CD14-positive monocyte (primary cell): ENCODE results near the gene HOXB3. TPM values are rescaled to one million over a fixed set of nuclear protein-coding genes. Genes with fewer than 3 reads are reported as not detected.
"Not testable (repeated sequence)": the region's sequence is repeated elsewhere in the genome, so short reads cannot be mapped to it uniquely, and the experiment has no call there.

ENCODE experiments used
- DNase-seq, 3 donors: peaks; one replicate each; pipeline ENCODE4 v3.0.0-alpha.2; 2011 to 2022
- H2AFZ ChIP-seq: 2 replicates; pipeline ENCODE4 v1.6.0; 2012; ENCODE audit warnings: mild to moderate bottlenecking, low read depth, low read length, inconsistent platforms; ENCODE audit not compliant: insufficient read depth, poor library complexity, severe bottlenecking
- H3K27ac ChIP-seq, 2 donors: 1 replicate in 1 of 2; 2 replicates in 1 of 2; pipeline ENCODE4 v1.5.1; 2012 to 2013; ENCODE audit warnings: low read length in 2 of 2, control low read depth in 1 of 2, inconsistent platforms in 1 of 2, low read depth in 1 of 2, mild to moderate bottlenecking in 1 of 2
- H3K27me3 ChIP-seq, 2 donors: one replicate each; pipeline versions ENCODE4 v1.6.0 to v1.6.1; 2011 to 2013; ENCODE audit warnings: low read length in 2 of 2; ENCODE audit not compliant: control insufficient read depth in 2 of 2, insufficient read depth in 2 of 2
- H3K36me3 ChIP-seq, 2 donors: replicated peaks in 1 of 2; 1 replicate in 1 of 2; 2 replicates in 1 of 2; pipeline versions ENCODE4 v1.5.1 to v1.6.1; 2012 to 2013; ENCODE audit warnings: low read length in 2 of 2, control low read depth in 1 of 2, inconsistent platforms in 1 of 2, mild to moderate bottlenecking in 1 of 2; ENCODE audit not compliant: insufficient read depth in 2 of 2, control insufficient read depth in 1 of 2
- H3K4me1 ChIP-seq, 2 donors: 1 replicate in 1 of 2; 2 replicates in 1 of 2; pipeline versions ENCODE4 v1.5.1 to v1.6.1; 2012 to 2013; ENCODE audit warnings: low read length in 2 of 2, control low read depth in 1 of 2, inconsistent platforms in 1 of 2, mild to moderate bottlenecking in 1 of 2, moderate library complexity in 1 of 2; ENCODE audit not compliant: insufficient read depth in 2 of 2, control insufficient read depth in 1 of 2
- H3K4me2 ChIP-seq: replicated peaks from 2 replicates; pipeline ENCODE3; 2012; ENCODE audit warnings: low read length, moderate library complexity, mild to moderate bottlenecking; ENCODE audit not compliant: poor library complexity, severe bottlenecking; ENCODE audit errors: extremely low read depth
- H3K4me3 ChIP-seq, 3 experiments: fragments of 200-600 bp in 1 of 3; sonication (generic) in 1 of 3; replicated peaks in 1 of 3; 1 replicate in 2 of 3; 2 replicates in 1 of 3; pipeline ENCODE4 v1.5.1; 2011 to 2013; ENCODE audit warnings: low read length in 3 of 3, mild to moderate bottlenecking in 3 of 3, control low read depth in 2 of 3, low read depth in 2 of 3, inconsistent platforms in 1 of 3, moderate library complexity in 1 of 3
- H3K79me2 ChIP-seq: 2 replicates; pipeline ENCODE4 v1.6.0; 2012; ENCODE audit warnings: mild to moderate bottlenecking, control low read depth, inconsistent platforms, low read length, moderate library complexity; ENCODE audit not compliant: insufficient read depth
- H3K9ac ChIP-seq: 2 replicates; pipeline ENCODE4 v1.6.0; 2017; ENCODE audit warnings: low read length, mild to moderate bottlenecking; ENCODE audit not compliant: insufficient read depth, poor library complexity, severe bottlenecking
- H3K9me3 ChIP-seq, 2 donors: replicated peaks in 1 of 2; 1 replicate in 1 of 2; 2 replicates in 1 of 2; pipeline versions ENCODE4 v1.5.1 to v1.6.1; 2012 to 2013; ENCODE audit warnings: low read length in 2 of 2, control low read depth in 1 of 2; ENCODE audit not compliant: control insufficient read depth in 1 of 2, insufficient read depth in 1 of 2
- H4K20me1 ChIP-seq: 2 replicates; pipeline ENCODE4 v1.6.0; 2012; ENCODE audit warnings: mild to moderate bottlenecking, low read length, control low read depth, moderate library complexity; ENCODE audit not compliant: insufficient read depth
- H3K27ac Mint-ChIP-seq, 7 donors: one replicate each; pipeline ENCODE4 v1.8.0; 2020; ENCODE audit warnings: mild to moderate bottlenecking in 7 of 7, mixed read lengths in 7 of 7, moderate library complexity in 6 of 7, inconsistent platforms in 2 of 7
- H3K27me3 Mint-ChIP-seq, 3 donors: one replicate each; pipeline ENCODE4 v1.8.0; 2021 to 2022; ENCODE audit warnings: low read depth in 3 of 3, mild to moderate bottlenecking in 3 of 3, mixed read lengths in 3 of 3, moderate library complexity in 3 of 3, inconsistent platforms in 1 of 3
- H3K36me3 Mint-ChIP-seq, 2 donors: one replicate each; pipeline ENCODE4 v1.8.0; 2020; ENCODE audit warnings: mixed read lengths in 2 of 2, inconsistent platforms in 1 of 2, mild to moderate bottlenecking in 1 of 2
- H3K4me1 Mint-ChIP-seq: one replicate; pipeline ENCODE4 v1.8.0; 2020; ENCODE audit warnings: mild to moderate bottlenecking, mixed read lengths
- H3K4me3 Mint-ChIP-seq, 2 donors: one replicate each; pipeline ENCODE4 v1.8.0; 2020; ENCODE audit warnings: mild to moderate bottlenecking in 2 of 2, mixed read lengths in 2 of 2, moderate library complexity in 1 of 2
- H3K9me3 Mint-ChIP-seq, 7 donors: one replicate each; pipeline ENCODE4 v1.8.0; 2020 to 2022; ENCODE audit warnings: mixed read lengths in 7 of 7, mild to moderate bottlenecking in 6 of 7, moderate library complexity in 6 of 7, inconsistent platforms in 2 of 7
- whole genome bisulfite sequencing: methylation state at CpG from one replicate; pipeline ENCODE4 v1.1.5; 2013; ENCODE audit warnings: missing lambda C conversion rate; ENCODE audit not compliant: insufficient coverage; 5-methylcytosine and 5-hydroxymethylcytosine counted together
- intact Hi-C, 2 donors: fragments of 100-400 bp; cut with micrococcal nuclease; formaldehyde crosslinking; loops; one replicate each; pipeline versions ENCODE4 v1.15.0 to v1.15.1; 2023
- polyA plus RNA-seq, 3 donors: library from polyadenylated mRNA; depleted of rRNA in 1 of 3; unstranded in 2 of 3; stranded (reverse) in 1 of 3; fragments of 300-500 nt in 2 of 3; fragments of >200 nt in 1 of 3; fragmentation: Illumina TruSeq in 2 of 3; gene quantifications; 1 replicate in 2 of 3; 2 replicates in 1 of 3; pipeline ENCODE4 v1.2.3, GENCODE V29; 2012 to 2021
- TF ChIP-seq, protein P1 (sequence below): fragments of 200-600 bp; IDR thresholded peaks from one replicate; pipeline ENCODE4 v1.8.0; 2022; ENCODE audit warnings: antibody characterized with exemption, mild to moderate bottlenecking

Gene HOXB3
- polyA plus RNA-seq, 3 donors: 0.56 TPM; not detected in 2

DNA sequence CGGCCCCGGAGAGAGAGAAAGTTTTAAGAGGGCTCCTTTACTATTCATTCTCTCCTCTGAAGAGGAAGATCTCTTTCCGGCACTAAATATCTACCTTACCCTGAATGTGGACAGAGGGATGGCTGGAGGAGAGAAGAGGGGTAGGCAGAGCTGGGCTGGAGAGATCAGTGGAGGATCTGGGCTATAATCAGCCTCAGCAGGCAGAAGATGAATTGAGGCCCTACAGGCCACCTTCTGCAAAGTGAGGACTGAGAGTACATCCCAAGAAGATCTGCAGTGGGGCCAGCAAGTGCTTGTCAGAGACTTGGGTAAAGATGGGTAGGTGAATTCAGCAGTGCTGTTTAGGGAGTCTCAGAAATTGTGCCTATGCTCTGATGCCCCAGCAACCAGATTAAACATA lies 52.7 kb downstream of the HOXB3 start:
- Histone ChIP-seq H3K9me3 (no peaks in the 10 kb centered on the region), H3K79me2 (no peaks in the 10 kb centered on the region), H3K4me1 (peaks cover 13 to 15% of the 10 kb centered on the region in 2 donors), H3K36me3 (no peaks in the 10 kb centered on the region), H3K27ac (no peak overlapping the region), H3K4me2 (no peak overlapping the region), H3K4me3 (no peak overlapping the region), H2AFZ (no peak overlapping the region), H3K27me3 (peaks cover 20 to 35% of the 10 kb centered on the region in 2 donors), H3K9ac (no peak overlapping the region), H4K20me1 (no peaks in the 10 kb centered on the region)
- Mint-ChIP-seq H3K27me3 (peaks cover 28 to 49% (median 47%) of the 10 kb centered on the region in 3 donors), H3K4me1 (peaks cover 15% of the 10 kb centered on the region), H3K4me3 (no peak overlapping the region), H3K27ac (no peak overlapping the region), H3K36me3 (peaks cover 5 to 9% of the 10 kb centered on the region in 2 donors), H3K9me3 (peaks cover 0 to 19% (median 9%) of the 10 kb centered on the region in 7 donors)
- TF ChIP-seq, protein P1, sequence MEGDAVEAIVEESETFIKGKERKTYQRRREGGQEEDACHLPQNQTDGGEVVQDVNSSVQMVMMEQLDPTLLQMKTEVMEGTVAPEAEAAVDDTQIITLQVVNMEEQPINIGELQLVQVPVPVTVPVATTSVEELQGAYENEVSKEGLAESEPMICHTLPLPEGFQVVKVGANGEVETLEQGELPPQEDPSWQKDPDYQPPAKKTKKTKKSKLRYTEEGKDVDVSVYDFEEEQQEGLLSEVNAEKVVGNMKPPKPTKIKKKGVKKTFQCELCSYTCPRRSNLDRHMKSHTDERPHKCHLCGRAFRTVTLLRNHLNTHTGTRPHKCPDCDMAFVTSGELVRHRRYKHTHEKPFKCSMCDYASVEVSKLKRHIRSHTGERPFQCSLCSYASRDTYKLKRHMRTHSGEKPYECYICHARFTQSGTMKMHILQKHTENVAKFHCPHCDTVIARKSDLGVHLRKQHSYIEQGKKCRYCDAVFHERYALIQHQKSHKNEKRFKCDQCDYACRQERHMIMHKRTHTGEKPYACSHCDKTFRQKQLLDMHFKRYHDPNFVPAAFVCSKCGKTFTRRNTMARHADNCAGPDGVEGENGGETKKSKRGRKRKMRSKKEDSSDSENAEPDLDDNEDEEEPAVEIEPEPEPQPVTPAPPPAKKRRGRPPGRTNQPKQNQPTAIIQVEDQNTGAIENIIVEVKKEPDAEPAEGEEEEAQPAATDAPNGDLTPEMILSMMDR: no peak
- no peak for DNase-seq
- no CpG with 5 or more reads among the region's 3 CpGs for WGBS
- intact Hi-C loops: no loop called here

DNA sequence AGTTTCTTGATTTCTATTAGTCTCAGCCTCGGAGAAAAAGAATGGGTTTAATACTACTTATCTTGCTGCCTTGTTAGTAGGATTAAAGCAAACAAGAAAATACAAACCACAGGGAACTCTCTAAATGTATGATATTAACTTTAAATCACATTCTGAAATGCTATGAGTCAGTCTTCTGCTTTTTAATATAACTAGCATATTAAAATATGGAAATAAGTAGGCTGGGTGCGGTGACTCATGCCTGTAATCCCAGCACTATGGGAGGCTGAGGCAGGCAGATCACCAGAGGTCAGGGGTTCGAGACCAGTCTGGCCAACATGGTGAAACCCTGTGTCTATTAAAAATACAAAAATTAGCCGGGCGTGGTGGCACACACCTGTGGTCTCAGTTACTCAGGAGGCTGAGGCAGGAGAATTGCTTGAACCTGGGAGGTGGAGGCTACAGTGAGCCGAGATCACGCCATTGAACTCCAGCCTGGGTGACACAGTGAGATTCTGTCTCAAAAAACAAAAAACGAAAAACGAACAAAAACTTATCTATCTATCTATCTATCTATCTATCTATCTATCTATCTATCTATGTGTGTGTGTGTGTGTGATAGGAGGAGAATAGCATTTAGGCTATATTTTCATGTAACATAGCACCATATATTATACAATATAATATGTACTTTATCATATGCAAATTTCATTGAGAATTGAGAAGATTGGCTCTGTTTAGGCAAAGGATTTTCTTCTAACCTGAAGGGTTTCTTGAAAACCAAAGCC lies 54.1 kb downstream of the HOXB3 start:
- H3K36me3 Mint-ChIP-seq, H3K9me3 Mint-ChIP-seq, H3K4me1 Mint-ChIP-seq, H3K4me3 Mint-ChIP-seq, H2AFZ ChIP-seq, H3K4me3 ChIP-seq, H3K79me2 ChIP-seq, H3K27ac ChIP-seq, H3K9ac ChIP-seq, H3K4me2 ChIP-seq, H3K9me3 ChIP-seq, DNase-seq, H3K4me1 ChIP-seq, H3K27ac Mint-ChIP-seq, H4K20me1 ChIP-seq, intact Hi-C loops, H3K36me3 ChIP-seq: not testable (repeated sequence)
- H3K27me3 ChIP-seq: peaks cover 10 to 22% of the 10 kb centered on the region in 2 donors
- 98% methylated on average over 5 of the region's 9 CpGs for WGBS
- peaks cover 21 to 40% (median 36%) of the 10 kb centered on the region in 3 donors for H3K27me3 Mint-ChIP-seq
